ENCODE data around the gene CLBA1.

DNA sequence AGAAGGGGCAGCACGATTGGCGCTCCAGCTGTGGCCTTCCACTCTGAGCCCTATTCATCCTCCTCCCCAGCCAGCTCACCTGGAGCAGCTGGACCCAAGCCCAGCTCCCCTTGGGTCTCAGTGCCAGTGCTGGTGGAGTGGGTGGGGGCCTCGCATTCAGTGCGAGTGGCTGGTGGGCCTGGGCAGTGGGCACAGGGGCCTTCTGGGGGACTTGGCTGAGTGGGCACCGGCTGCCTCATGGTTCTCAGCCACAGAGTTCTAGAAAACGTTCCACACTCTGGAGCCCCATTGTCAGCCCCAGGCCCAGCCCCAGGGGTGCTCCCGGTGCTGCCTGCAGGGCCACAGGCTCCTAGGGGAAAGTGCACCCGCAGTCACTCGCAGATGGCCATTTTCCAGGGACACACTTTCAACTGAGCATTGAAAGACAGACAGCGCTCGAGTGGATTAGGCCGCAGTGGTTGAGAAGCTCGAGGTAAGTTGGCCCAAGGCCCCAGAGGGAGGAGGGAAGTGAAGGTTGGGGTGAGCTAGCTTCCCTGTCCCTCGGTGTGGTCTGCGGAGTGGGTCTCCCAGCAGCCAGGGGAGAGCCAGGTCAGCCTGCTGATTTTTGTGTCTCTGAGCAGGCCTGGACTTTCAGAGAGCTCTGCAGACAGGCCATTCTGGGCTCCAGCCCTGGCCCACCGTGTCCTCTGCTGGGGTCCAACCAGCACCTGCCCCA is 3.8 kb downstream of the CLBA1 start:
- TF ChIP-seq, protein P1, sequence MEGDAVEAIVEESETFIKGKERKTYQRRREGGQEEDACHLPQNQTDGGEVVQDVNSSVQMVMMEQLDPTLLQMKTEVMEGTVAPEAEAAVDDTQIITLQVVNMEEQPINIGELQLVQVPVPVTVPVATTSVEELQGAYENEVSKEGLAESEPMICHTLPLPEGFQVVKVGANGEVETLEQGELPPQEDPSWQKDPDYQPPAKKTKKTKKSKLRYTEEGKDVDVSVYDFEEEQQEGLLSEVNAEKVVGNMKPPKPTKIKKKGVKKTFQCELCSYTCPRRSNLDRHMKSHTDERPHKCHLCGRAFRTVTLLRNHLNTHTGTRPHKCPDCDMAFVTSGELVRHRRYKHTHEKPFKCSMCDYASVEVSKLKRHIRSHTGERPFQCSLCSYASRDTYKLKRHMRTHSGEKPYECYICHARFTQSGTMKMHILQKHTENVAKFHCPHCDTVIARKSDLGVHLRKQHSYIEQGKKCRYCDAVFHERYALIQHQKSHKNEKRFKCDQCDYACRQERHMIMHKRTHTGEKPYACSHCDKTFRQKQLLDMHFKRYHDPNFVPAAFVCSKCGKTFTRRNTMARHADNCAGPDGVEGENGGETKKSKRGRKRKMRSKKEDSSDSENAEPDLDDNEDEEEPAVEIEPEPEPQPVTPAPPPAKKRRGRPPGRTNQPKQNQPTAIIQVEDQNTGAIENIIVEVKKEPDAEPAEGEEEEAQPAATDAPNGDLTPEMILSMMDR (IDR thresholded peaks at IDR 0.05): no peak
- no peak for TF ChIP-seq ZFX (IDR thresholded peaks at IDR 0.05; ENCODE audit: borderline replicate concordance)

Data from 22Rv1 (cell line).